Measurements from ENCODE around the gene RNF208.
"Not testable (repeated sequence)": the region's sequence is repeated elsewhere in the genome, so short reads cannot be mapped to it uniquely, and the experiment has no call there.

RNF208 gene

DNA sequence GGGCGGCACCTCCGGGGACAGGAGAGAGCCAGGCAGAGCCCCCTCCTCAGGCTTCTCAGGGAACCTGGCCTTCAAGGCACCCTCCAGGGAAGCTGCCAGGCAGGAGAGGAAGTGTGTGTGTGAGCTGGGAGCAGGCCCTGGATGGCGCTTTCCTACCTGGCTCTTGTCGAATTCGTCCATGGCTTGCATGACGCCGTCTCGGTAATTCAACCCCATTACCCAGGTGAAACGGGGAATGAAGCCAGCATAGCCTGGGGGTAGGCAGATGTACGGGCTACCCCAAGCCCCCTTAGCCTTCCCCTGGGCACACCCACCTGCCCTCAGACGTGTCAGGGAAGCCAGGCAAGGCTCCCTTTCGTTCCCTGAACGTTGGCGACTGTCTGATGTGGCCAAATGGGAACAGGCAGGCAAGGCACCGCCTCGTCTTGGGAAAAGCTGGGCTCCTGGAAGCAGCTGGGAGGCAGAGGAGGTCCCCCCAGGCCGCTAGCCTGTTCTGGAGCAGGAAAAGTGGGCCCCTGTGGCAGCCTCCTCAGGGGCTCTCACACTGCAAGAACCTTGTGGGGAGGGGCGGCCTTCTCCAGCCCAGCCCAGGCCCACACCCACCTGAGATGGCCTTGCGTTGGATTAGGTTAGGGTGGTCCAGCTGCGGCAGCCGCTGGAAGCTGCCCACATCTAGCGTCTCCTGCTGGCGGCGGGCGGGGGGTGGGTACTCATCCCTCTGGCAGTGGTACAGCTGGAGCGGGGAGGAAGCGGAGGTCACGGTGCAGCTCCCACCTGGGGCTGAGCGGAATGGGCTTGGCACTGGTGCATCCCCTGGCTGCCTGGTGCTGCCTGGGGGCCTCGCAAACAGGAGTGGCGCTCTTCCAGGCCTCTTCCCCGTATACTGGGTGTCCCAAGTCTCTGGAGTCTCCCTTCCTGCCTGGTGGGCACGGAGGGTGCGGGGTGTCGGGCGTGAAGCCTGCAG, 22.7 kb upstream of the RNF208 start:
- no peak overlapping the region for H2AFZ ChIP-seq (ENCODE audit: low read depth, low read length, severe bottlenecking)

DNA sequence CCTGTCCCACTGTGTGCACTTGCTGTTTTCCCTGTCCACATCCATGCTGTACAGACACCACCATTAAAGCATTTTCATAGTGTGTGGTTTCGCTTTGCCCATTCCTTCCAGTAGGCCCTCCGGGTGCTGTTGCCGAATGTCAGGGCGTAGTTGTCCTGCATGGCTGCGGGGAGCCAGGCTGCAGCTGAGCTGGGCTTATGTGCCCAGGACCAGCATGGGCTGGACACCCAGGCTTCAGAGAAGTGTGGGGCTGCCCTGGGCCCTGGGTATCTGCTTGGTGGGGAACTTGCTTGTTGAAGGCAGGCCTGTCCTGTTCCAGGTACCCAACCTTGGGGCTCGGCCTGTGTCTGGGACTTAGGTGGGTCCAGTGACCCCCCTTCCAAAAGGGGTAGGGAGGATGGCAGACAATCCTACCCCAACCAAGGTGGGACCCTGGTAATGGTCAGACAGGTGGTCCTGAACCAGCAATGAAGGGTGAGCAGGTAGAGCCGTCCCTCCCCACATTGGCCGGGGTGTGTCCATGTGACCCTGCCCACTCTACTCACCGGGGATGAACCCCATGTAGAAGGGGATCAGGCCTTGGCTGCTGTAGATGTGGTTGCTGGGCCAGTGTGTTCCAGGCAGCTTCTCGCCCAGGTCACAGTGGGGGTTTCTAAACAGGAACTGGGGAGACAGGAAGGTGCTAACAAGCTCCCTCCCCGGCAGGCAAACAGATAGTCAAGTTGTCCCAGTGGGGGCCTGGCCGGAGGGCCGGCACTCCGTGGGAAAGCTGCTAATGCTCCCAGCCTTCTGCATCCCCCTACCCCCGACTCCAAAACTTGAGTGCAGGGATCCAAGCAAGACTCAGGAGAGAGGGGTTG, 21.8 kb upstream of the RNF208 start:
- H3K27ac ChIP-seq (ENCODE audit: low read depth, low read length) = no peak overlapping the region
- no peak for TF ChIP-seq CTCF (IDR thresholded peaks at IDR 0.05; ENCODE audit: insufficient read depth, low read length, poor library complexity, severe bottlenecking)
- no peak for TF ChIP-seq EZH2phosphoT487 (conservative IDR thresholded peaks at IDR 0.05; ENCODE audit: low read length)
- no peak overlapping the region for H3K9ac ChIP-seq (ENCODE audit: low read length)
- H3K79me2 ChIP-seq (ENCODE audit: insufficient read depth, low read length) = peaks cover 15% of the 10 kb centered on the region
- H3K9me3 ChIP-seq (ENCODE audit: insufficient read depth, low read length) = no peaks in the 10 kb centered on the region
- peaks cover 9% of the 10 kb centered on the region; the same call in 1 of the 2 replicates for H4K20me1 ChIP-seq (ENCODE audit: low read depth, low read length)
- no peak overlapping the region for H3K4me3 ChIP-seq (ENCODE audit: insufficient read depth, low read length, poor library complexity, severe bottlenecking)
- H3K36me3 ChIP-seq (ENCODE audit: low read length) = peaks cover 8% of the 10 kb centered on the region; the same call in 1 of the 2 replicates
- H3K4me2 ChIP-seq (ENCODE audit: low read depth, low read length, poor library complexity, severe bottlenecking) = no peak overlapping the region
- peaks cover 7% of the 10 kb centered on the region; the same call in 1 of the 2 replicates for H3F3A ChIP-seq (ENCODE audit: insufficient read depth)
- H3K27me3 ChIP-seq (ENCODE audit: low read length) = no peaks in the 10 kb centered on the region
- no peak overlapping the region for H2AFZ ChIP-seq (ENCODE audit: low read depth, low read length, severe bottlenecking)
- no peaks in the 10 kb centered on the region for H3K9me2 ChIP-seq (replicated peaks; ENCODE audit: insufficient read depth, low read length)

More for the DNA sequence above, 22.7 kb upstream of the RNF208 start:
- H3K79me2 ChIP-seq (ENCODE audit: insufficient read depth, low read length) = peaks cover 15% of the 10 kb centered on the region
- no peaks in the 10 kb centered on the region for H3K27me3 ChIP-seq (ENCODE audit: low read length)
- peaks cover 9% of the 10 kb centered on the region; the same call in 1 of the 2 replicates for H4K20me1 ChIP-seq (ENCODE audit: low read depth, low read length)
- no peak overlapping the region for H3K4me2 ChIP-seq (ENCODE audit: low read depth, low read length, poor library complexity, severe bottlenecking)
- H3K36me3 ChIP-seq (ENCODE audit: low read length) = peaks cover 8% of the 10 kb centered on the region; the same call in 1 of the 2 replicates
- no peak overlapping the region for H3K27ac ChIP-seq (ENCODE audit: low read depth, low read length)
- H3F3A ChIP-seq (ENCODE audit: insufficient read depth) = peaks cover 7% of the 10 kb centered on the region; the same call in 1 of the 2 replicates
- no peak overlapping the region for H3K4me3 ChIP-seq (ENCODE audit: insufficient read depth, low read length, poor library complexity, severe bottlenecking)
- H3K9me3 ChIP-seq (ENCODE audit: insufficient read depth, low read length) = no peaks in the 10 kb centered on the region
- TF ChIP-seq CTCF (IDR thresholded peaks at IDR 0.05; ENCODE audit: insufficient read depth, low read length, poor library complexity, severe bottlenecking) (no peak), EZH2phosphoT487 (conservative IDR thresholded peaks at IDR 0.05; ENCODE audit: low read length) (no peak)
- no peaks in the 10 kb centered on the region for H3K9me2 ChIP-seq (replicated peaks; ENCODE audit: insufficient read depth, low read length)
- H3K9ac ChIP-seq (ENCODE audit: low read length) = no peak overlapping the region

DNA sequence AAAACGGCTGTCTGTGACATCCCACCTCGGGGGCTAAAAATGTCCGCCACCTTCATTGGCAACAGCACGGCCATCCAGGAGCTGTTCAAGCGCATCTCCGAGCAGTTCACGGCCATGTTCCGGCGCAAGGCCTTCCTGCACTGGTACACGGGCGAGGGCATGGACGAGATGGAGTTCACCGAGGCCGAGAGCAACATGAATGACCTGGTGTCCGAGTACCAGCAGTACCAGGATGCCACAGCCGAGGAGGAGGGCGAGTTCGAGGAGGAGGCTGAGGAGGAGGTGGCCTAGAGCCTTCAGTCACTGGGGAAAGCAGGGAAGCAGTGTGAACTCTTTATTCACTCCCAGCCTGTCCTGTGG, 21.2 kb upstream of the RNF208 start:
- H3K27ac ChIP-seq (ENCODE audit: low read depth, low read length); H3F3A ChIP-seq (ENCODE audit: insufficient read depth); H3K9me3 ChIP-seq (ENCODE audit: insufficient read depth, low read length); H3K9ac ChIP-seq (ENCODE audit: low read length); H3K9me2 ChIP-seq (replicated peaks; ENCODE audit: insufficient read depth, low read length); H4K20me1 ChIP-seq (ENCODE audit: low read depth, low read length); H3K4me3 ChIP-seq (ENCODE audit: insufficient read depth, low read length, poor library complexity, severe bottlenecking); H3K4me2 ChIP-seq (ENCODE audit: low read depth, low read length, poor library complexity, severe bottlenecking); H3K36me3 ChIP-seq (ENCODE audit: low read length); H2AFZ ChIP-seq (ENCODE audit: low read depth, low read length, severe bottlenecking); H3K27me3 ChIP-seq (ENCODE audit: low read length): not testable (repeated sequence)
- peaks cover 15% of the 10 kb centered on the region for H3K79me2 ChIP-seq (ENCODE audit: insufficient read depth, low read length)
